Hepatocyte (in vitro differentiated cells): ENCODE measurements around the gene BAX. TPM values are rescaled to one million over a fixed set of nuclear protein-coding genes. Genes with fewer than 3 reads are reported as not detected.

Experiments
- DNase-seq: peaks from one replicate; pipeline ENCODE4 v3.0.0-alpha.2; 2016; ENCODE audit warnings: low spot score
- H2AFZ ChIP-seq: fragments of 200-600 bp; sonication (generic); 2 replicates; pipeline ENCODE4 v1.6.0; 2016; ENCODE audit warnings: antibody characterized with exemption, mild to moderate bottlenecking
- H3K27ac ChIP-seq: fragments of 200-600 bp; sonication (generic); 2 replicates; pipeline ENCODE4 v1.5.1; 2016; ENCODE audit warnings: mild to moderate bottlenecking
- H3K27me3 ChIP-seq: fragments of 200-600 bp; sonication (generic); 2 replicates; pipeline ENCODE4 v1.6.1; 2016
- H3K36me3 ChIP-seq: fragments of 200-600 bp; sonication (generic); replicated peaks from 2 replicates; pipeline ENCODE4 v1.5.1; 2016; ENCODE audit warnings: low read depth; ENCODE audit not compliant: insufficient read depth
- H3K4me1 ChIP-seq: fragments of 200-600 bp; sonication (generic); 2 replicates; pipeline ENCODE4 v1.5.1; 2016; ENCODE audit warnings: mild to moderate bottlenecking, moderate library complexity; ENCODE audit not compliant: insufficient read depth
- H3K4me2 ChIP-seq: fragments of 200-600 bp; sonication (generic); 2 replicates; pipeline ENCODE4 v1.6.0; 2016
- H3K4me3 ChIP-seq: fragments of 200-600 bp; sonication (generic); 2 replicates; pipeline ENCODE4 v1.5.1; 2016; ENCODE audit warnings: mild to moderate bottlenecking
- H3K79me2 ChIP-seq: fragments of 200-600 bp; sonication (generic); 2 replicates; pipeline ENCODE4 v1.6.0; 2017; ENCODE audit warnings: mild to moderate bottlenecking
- H3K9me2 ChIP-seq: fragments of 200-600 bp; sonication (generic); replicated peaks from 2 replicates; pipeline ENCODE4 v1.6.0; 2017; ENCODE audit warnings: mild to moderate bottlenecking; ENCODE audit not compliant: insufficient read depth
- H3K9me3 ChIP-seq: fragments of 200-600 bp; sonication (generic); 2 replicates; pipeline ENCODE4 v1.5.1; 2016; ENCODE audit warnings: low read depth, mild to moderate bottlenecking
- H4K20me1 ChIP-seq: fragments of 200-600 bp; sonication (generic); 2 replicates; pipeline ENCODE4 v1.6.0; 2016; ENCODE audit warnings: mild to moderate bottlenecking; ENCODE audit not compliant: insufficient read depth, poor library complexity, severe bottlenecking
- CTCF ChIP-seq: fragments of 200-600 bp; sonication (generic); IDR thresholded peaks from 2 replicates; pipeline ENCODE4 v1.5.1; 2016; ENCODE audit warnings: antibody characterized with exemption, mild to moderate bottlenecking; ENCODE audit not compliant: poor library complexity
- EZH2 ChIP-seq: fragments of 200-600 bp; sonication (generic); IDR thresholded peaks from 2 replicates; pipeline ENCODE4 v1.6.1; 2016; ENCODE audit warnings: antibody characterized with exemption, mild to moderate bottlenecking, borderline replicate concordance
- EZH2phosphoT487 ChIP-seq: fragments of 200-600 bp; sonication (generic); IDR thresholded peaks from one replicate; pipeline ENCODE4 v1.6.1; 2018; ENCODE audit warnings: antibody characterized with exemption, mild to moderate bottlenecking, low read depth, moderate library complexity; ENCODE audit not compliant: unreplicated experiment, severe bottlenecking
- WGBS: methylation state at CpG from one replicate; pipeline ENCODE4 v1.1.6; 2016; ENCODE audit warnings: low lambda C conversion rate; ENCODE audit errors: missing lambda C conversion rate; 5-methylcytosine and 5-hydroxymethylcytosine counted together
- polyA plus RNA-seq: library from polyadenylated mRNA; unstranded; fragments of >200 nt; fragmentation: Nextera tagmentation; extraction: Ambion mirVana; gene quantifications from 2 replicates; pipeline ENCODE4 v1.2.1, GENCODE V29; 2016
- total RNA-seq: library from RNA; depleted of rRNA; stranded (reverse); fragments of >200 nt; gene quantifications from 2 replicates; pipeline ENCODE4 v1.2.3, GENCODE V29; 2014

The BAX gene
- total and polyA plus RNA-seq, 2 experiments from 2014 or later: 77.3 to 116 TPM

- Histone ChIP-seq H3K27me3 (no peaks in the 10 kb centered on the region), H3K36me3 (no peaks in the 10 kb centered on the region), H3K4me2 (no peak overlapping the region), H3K79me2 (peaks cover 2% of the 10 kb centered on the region), H3K4me3 (no peak overlapping the region), H3K4me1 (no peaks in the 10 kb centered on the region), H3K9me3 (no peaks in the 10 kb centered on the region), H4K20me1 (no peaks in the 10 kb centered on the region), H3K9me2 (no peaks in the 10 kb centered on the region), H3K27ac (no peak overlapping the region), H2AFZ (no peak overlapping the region)
- TF ChIP-seq EZH2phosphoT487: no peak
- 97% methylated on average over 7 of the region's 7 CpGs for WGBS
- DNase-seq: no peak
These were observed 50.4 kb downstream of the BAX start for GRCh38 chr19:49004964-49005614.

GRCh38 chr19:49006905-49007304, 52.2 kb downstream of the BAX start:
- no peak for TF ChIP-seq CTCF
- TF ChIP-seq EZH2phosphoT487: no peak
- no peak for TF ChIP-seq EZH2
- H3K9me3 ChIP-seq: no peaks in the 10 kb centered on the region

DNA sequence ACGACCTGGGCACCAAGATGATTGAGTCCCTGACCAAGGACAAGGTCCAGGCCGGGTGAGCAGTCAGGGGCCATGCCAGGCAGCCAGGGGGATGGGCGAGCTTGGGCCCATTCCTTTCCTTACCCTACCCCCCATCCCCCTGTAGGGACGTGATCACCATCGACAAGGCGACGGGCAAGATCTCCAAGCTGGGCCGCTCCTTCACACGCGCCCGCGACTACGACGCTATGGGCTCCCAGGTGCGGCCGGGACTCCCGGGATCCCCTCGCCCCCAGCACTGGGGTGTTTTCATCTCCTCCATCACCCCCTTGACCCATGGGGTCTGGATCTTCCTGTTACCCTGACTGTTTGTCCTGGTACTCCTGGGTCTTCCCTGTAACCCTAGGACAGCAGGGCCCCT, 55.2 kb downstream of the BAX start:
- no peak overlapping the region for H3K27ac ChIP-seq
- no peak for DNase-seq
- H3K4me3 ChIP-seq: no peak overlapping the region
- H4K20me1 ChIP-seq: no peaks in the 10 kb centered on the region
- H3K36me3 ChIP-seq: no peaks in the 10 kb centered on the region
- no peaks in the 10 kb centered on the region for H3K9me3 ChIP-seq
- H2AFZ ChIP-seq: no peak overlapping the region
- over 99% methylated on average over 13 of the region's 18 CpGs for WGBS
- H3K4me2 ChIP-seq: no peak overlapping the region
- TF ChIP-seq EZH2 (no peak), EZH2phosphoT487 (no peak), CTCF (no peak)
- H3K9me2 ChIP-seq: no peaks in the 10 kb centered on the region
- H3K27me3 ChIP-seq: no peaks in the 10 kb centered on the region
- H3K4me1 ChIP-seq: no peaks in the 10 kb centered on the region
- H3K79me2 ChIP-seq: no peaks in the 10 kb centered on the region

More at GRCh38 chr19:49006905-49007304, 52.2 kb downstream of the BAX start:
- H3K27ac ChIP-seq: no peak overlapping the region
- DNase-seq: no peak
- no peak overlapping the region for H3K4me3 ChIP-seq
- H3K4me2 ChIP-seq: no peak overlapping the region
- no peaks in the 10 kb centered on the region for H3K79me2 ChIP-seq
- no peak overlapping the region for H2AFZ ChIP-seq
- H4K20me1 ChIP-seq: no peaks in the 10 kb centered on the region
- 98% methylated on average over 22 of the region's 22 CpGs for WGBS
- H3K9me2 ChIP-seq: no peaks in the 10 kb centered on the region
- H3K4me1 ChIP-seq: no peaks in the 10 kb centered on the region
- H3K36me3 ChIP-seq: no peaks in the 10 kb centered on the region
- H3K27me3 ChIP-seq: no peaks in the 10 kb centered on the region

DNA sequence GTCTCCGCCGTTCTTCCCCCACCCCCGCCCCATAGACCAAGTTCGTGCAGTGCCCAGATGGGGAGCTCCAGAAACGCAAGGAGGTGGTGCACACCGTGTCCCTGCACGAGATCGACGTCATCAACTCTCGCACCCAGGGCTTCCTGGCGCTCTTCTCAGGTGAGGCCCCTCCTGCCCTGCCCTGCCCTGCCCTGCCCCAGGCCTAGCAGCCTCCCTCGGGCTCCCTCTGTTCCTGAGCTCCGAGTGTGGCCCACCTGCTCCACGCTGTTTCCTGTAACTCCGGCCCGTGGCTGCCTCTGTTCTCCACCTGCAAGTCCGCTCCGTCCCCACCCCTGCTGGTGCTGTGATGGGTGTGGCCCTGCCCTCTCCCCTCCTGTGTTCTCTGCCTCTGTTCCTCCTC, 55.8 kb downstream of the BAX start:
- H3K27me3 ChIP-seq: no peaks in the 10 kb centered on the region
- H3K9me3 ChIP-seq: no peaks in the 10 kb centered on the region
- TF ChIP-seq EZH2 (no peak), CTCF (no peak)
- H3K4me1 ChIP-seq: no peaks in the 10 kb centered on the region
- H3K4me3 ChIP-seq: no peak overlapping the region
- H3K36me3 ChIP-seq: no peaks in the 10 kb centered on the region
- no peaks in the 10 kb centered on the region for H3K79me2 ChIP-seq
- H3K27ac ChIP-seq: no peak overlapping the region
- no peaks in the 10 kb centered on the region for H3K9me2 ChIP-seq
- 94% methylated on average over 17 of the region's 18 CpGs for WGBS
- H3K4me2 ChIP-seq: no peak overlapping the region
- no peak for DNase-seq
- H2AFZ ChIP-seq: no peak overlapping the region
- no peaks in the 10 kb centered on the region for H4K20me1 ChIP-seq
